ENCODE measurements around the gene NKTR.
"Not testable (repeated sequence)": the region's sequence is repeated elsewhere in the genome, so short reads cannot be mapped to it uniquely, and the experiment has no call there.

- TF ChIP-seq CTCF (IDR thresholded peaks at IDR 0.05; ENCODE audit: low read length); EZH2phosphoT487 (IDR thresholded peaks at IDR 0.05; ENCODE audit: low read length); EZH2 (optimal IDR thresholded peaks at IDR 0.05; ENCODE audit: low read depth, low read length): not testable (repeated sequence)
These were observed 3.4 kb upstream of the NKTR start for GRCh38 chr3:42597098-42597497.
